GM12891 (cell line): ENCODE results near the gene CLDN24.

ENCODE experiments used
- PAX5 ChIP-seq: IDR thresholded peaks from 2 replicates; pipeline ENCODE4 v1.6.1; 2011; ENCODE audit warnings: low read length, moderate library complexity, mild to moderate bottlenecking; ENCODE audit not compliant: insufficient read depth, severe bottlenecking
- POLR2A ChIP-seq: IDR thresholded peaks from 2 replicates; pipeline ENCODE4 v1.6.1; 2011; ENCODE audit warnings: low read depth, low read length, control low read depth
- POLR2AphosphoS5 ChIP-seq: IDR thresholded peaks from 2 replicates; pipeline ENCODE4 v1.6.1; 2011; ENCODE audit warnings: low read depth, low read length, control low read depth
- TAF1 ChIP-seq: IDR thresholded peaks from 2 replicates; pipeline ENCODE4 v1.6.1; 2011; ENCODE audit warnings: low read depth, low read length, control low read depth

GRCh38 chr4:183343730-183344129 lies 21.5 kb upstream of the CLDN24 start:
- no peak for TF ChIP-seq POLR2A
- TF ChIP-seq POLR2AphosphoS5 = no peak
- TF ChIP-seq TAF1 = no peak
- TF ChIP-seq PAX5 = no peak
